ENCODE results near the gene CCDC78.
"Not testable (repeated sequence)": the region's sequence is repeated elsewhere in the genome, so short reads cannot be mapped to it uniquely, and the experiment has no call there.

CCDC78 gene

DNA sequence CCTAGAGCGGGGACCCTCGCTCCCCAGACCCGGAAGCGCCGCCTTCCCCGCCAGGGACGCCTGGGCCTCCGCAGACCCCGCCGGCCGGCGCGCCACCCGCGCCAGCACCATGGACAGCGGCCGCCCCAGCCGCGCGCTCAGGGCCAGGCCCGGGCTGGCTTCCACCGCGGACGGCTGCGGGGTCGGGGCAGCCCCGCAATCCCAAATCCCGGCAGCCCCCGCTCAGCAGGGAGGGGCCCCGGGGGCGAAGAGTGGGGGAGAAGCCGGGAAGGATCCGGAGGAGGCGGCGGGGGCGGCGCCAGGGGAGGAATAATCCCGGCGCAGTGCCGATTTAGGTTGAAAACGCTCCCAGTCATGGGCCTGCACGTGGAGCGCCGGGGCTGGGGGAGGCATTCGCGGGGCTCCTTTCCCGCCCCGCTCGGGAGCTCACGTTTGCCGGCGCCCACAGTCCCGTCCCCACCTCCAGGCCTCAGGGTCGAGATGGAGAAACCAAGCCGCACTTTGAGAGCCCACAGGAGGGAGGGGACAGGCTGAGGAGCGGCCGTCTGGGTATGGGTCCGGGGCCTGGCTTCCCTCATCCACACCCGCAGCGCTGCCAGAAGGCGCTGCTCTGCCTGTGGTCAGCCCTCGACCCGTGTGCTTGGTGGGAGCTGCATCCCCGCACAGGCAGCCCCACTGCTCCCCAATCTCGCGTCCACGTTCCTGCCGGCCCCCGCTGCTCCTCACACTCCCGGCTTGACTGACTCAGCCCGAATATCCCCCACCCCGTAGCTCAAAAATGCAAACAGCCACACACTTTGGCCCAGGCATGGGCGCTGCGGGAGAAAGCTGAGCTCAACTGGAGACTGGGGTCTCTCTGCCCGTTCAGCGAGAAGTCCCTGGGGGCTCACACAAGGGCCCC is 25.3 kb downstream of the CCDC78 start:
- in situ Hi-C loops (cut with MboI; ENCODE audit: low sequenced_read_pairs) = loop anchor here (25.0 kb wide), 1 partner anchor 361 kb away; the partner anchor contains the start of gene SSTR5

DNA sequence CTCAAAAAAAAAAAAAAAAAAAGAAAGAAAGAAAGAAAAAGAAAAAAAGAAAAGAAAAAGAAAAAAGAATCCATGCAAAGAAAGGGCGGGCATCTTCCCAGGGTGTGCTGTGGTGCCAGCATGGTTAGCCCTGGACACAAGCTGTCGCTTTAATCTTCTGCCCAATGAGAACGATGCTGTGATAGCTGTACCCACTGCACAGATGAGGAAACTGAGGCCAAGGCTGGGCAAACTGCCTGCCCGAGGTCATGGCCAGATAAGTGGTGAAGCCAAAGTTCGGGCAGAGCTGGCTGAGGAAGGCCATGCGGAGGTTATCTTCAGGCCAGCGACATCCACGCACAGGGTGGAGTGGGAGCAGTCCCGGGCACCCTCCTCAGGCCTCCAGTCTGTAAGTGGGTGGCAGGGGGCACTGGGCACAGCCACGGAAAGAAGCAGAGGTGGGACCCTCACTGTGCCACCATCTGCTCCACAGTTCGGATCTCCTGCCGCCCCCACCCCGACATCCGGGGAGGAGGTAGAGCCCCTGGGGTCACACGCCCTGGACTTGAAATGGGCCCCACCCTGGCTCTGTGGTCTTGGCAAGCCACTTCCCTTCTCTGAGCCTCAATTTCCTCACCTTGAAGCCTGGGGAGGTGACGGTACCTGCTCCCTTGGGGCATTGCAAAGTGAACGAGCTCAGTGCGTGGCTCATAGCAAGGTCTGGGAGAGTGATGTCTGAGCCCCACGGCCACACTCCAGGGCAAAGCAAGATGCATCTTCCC is 27.2 kb downstream of the CCDC78 start:
- in situ Hi-C loops (cut with MboI; ENCODE audit: low sequenced_read_pairs) = no loop called here

GRCh38 chr16:695355-696089 is 30.7 kb downstream of the CCDC78 start:
- in situ Hi-C loops (cut with MboI; ENCODE audit: low sequenced_read_pairs) = no loop called here

DNA sequence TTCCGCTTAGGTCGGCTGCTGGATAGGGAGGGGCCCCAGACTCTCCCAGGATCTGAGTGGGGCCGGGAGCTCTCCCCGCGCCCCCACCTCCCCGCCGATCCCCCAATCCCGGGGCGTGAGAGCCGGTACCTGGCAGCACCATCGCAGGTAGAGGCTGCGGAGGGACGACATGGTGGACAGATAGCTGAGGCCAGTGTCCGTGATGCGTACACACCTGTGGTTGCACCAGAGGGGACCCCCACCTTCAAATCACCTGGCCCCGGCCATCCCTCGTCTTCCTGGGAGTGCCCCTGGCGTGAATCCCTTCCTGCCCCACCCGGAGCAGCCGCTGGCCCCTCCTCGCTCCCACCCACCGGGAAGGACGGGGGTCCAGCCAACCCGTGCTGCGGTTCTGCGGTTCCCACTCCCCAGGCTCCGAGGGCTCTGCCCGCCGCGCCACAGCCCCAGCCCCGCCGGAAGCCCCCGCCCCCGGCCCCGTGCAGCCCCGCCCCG is 31.3 kb downstream of the CCDC78 start:
- in situ Hi-C loops (cut with MboI; ENCODE audit: low sequenced_read_pairs) = no loop called here

DNA sequence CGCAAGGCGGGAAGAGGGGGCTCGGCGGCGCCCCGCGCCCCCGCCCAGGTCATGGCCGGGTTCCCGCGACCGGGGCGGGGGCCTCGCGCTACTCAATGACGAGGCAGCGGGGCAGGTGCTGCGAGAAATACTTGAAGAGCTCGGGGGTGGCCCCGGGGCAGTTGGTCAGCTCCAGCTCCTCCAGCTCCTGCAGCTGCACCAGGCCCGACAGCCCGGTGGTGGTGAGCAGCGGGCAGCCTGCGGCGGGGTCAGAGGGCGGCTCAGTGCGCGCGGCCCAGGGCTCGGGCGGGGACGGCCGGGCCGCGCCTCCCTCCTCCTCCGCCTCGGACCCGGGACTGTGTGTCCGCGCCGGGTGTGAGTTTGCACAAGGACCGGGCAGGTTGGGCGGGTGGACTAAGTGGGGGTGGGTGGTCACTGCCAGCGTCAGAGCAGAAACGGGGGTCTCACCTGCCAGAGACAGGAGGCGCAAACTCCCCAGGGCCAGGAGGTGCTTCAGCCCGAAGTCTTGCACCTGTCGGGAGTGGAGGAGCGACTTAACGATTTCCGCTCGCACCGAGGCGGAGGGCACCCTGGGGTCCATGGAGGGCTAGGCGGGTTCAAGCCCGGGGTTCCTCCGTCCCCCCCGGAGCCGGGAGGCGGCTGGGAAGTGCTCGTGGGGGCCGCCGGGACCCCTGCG is 31.9 kb downstream of the CCDC78 start:
- in situ Hi-C loops (cut with MboI; ENCODE audit: low sequenced_read_pairs) = no loop called here

DNA sequence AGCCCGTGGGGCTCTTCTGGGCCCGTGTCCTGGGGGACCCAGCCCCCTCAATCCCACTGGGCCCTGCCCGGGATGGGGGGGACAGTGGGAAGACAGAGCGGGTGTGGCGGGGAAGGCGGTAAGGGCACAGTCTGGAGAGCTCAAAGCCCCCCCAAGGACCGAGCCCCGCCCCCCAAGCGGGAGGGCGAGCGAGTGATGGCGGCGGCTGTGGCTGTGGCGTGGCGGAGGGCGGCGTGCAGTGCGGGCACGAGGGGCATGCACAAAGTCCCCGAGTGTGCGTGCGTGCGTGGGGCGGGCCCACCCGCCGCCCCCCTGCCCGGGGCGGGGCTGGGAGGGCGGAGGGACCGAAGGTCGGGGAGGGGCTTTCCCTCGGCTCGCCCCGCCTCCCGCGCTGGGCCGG is 32.5 kb downstream of the CCDC78 start:
- in situ Hi-C loops (cut with MboI; ENCODE audit: low sequenced_read_pairs) = no loop called here

DNA sequence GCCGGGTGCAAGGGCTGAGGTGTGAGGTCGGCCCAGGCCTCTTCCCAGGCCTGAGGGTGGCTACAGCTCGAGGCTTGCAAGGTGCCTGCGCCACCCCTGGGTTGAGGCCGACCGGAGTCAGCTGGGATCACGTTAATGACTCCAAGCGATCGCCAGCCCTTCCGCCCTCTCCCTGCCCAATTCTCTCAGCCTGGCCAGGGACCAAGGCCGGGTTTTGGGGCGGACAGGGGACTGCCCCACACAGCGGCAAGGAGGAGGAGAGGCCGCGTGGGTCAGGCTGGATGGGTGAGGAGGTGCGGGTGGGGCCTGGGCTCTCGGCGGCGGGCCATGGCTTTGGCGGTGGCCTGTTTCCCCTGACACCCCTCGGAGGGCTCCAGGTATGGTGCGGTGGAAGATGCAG is 32.9 kb downstream of the CCDC78 start:
- in situ Hi-C loops (cut with MboI; ENCODE audit: low sequenced_read_pairs) = no loop called here

DNA sequence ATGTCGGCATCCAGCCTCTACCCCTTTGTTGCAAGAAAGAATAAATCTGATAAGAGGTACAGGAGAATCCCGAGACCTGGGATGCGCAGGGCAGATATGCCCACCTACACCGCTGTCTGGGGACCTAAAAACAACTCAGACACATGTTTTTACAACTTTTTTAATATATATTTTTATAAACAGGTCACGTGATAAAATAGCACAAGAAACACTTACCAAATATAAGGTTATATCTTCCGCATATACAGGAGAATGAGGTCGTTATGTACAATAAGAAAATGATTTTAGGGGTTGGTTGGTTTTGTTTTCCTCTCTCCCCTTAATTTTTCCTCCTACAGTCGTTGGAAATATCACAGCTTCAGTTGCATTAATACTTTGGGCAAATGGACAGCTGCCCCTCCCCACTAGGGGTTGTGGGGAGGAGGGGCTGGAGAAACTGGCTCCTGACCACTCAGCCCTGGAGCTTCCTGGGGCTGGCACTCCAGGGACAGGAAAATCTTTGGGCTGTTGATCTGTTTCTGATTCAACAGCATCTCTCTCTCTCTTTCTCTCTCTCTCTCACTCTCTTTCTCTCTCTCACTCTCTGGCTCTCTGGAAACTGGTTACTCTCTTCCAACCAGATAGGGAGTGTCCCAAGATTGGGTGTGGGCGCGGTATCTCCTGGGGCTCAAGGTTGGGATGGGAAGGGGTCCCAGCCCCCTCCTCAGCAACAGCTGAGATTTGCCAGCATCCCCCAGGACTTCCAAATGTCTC is 33.7 kb downstream of the CCDC78 start:
- in situ Hi-C loops (cut with MboI; ENCODE audit: low sequenced_read_pairs) = no loop called here

DNA sequence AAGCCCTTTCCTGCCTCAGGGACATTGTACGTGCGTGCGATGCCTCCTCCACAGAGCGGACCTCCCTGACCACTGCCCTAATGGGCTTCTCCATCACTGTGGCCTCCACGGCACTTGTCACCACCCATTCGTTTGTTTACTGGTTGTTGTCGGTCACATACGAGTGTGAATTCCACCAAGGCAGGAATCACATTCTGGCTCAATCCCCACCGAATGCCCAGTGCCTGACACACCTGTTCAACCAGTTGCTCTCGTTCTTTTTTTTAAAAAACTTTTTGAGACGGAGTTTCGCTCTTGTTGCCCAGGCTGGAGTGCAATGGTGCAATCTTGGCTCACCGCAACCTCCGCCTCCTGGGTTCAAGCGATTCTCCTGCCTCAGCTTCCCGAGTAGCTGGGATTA is 35.0 kb downstream of the CCDC78 start:
- in situ Hi-C loops (cut with MboI; ENCODE audit: low sequenced_read_pairs) = not testable (repeated sequence)

GRCh38 chr16:689175-689897 is 36.9 kb downstream of the CCDC78 start:
- in situ Hi-C loops (cut with MboI; ENCODE audit: low sequenced_read_pairs) = no loop called here

DNA sequence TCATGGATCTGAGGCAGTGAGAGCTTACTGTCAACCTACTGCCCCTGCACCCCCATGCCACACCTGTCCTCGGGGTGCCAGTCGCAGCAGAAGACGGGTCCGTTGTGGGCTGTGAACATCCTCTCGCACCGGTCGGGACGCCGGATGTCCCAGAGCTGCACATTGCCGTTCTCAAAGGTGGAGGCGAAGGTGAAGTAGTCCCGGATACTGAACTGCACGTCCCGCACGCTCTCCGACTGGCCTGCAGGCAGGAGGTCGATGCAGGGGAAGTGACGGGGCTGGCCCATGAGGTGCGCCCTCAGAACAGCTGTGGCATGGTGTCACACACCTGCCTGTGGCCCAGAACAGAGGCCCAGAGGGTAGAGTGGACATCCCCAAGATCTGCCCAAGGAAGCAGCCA is 38.7 kb downstream of the CCDC78 start:
- in situ Hi-C loops (cut with MboI; ENCODE audit: low sequenced_read_pairs) = no loop called here

GRCh38 chr16:686459-687260 is 39.6 kb downstream of the CCDC78 start:
- in situ Hi-C loops (cut with MboI; ENCODE audit: low sequenced_read_pairs) = no loop called here

DNA sequence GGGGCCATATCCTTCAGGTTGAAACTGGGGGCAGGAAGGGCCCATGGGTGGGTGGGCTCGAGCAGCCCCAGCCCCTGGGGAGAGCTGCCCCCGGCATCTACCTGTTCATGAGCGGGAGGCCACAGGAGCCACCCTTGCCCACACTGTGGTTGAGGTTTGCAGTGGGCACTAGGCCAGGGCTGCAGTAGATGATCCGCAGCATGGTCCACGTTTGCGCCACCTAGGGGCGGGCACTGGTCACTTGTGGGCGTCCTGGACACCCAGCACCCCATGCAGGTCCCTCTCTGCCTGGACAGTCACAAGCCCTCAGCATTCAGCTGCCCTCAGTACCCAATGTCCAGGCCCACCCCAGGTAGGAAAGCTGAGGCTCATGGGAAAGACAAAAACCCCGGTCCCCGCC is 40.3 kb downstream of the CCDC78 start:
- in situ Hi-C loops (cut with MboI; ENCODE audit: low sequenced_read_pairs) = no loop called here

- in situ Hi-C loops (cut with MboI; ENCODE audit: low sequenced_read_pairs) = no loop called here
Measured at GRCh38 chr16:684961-685696, 41.1 kb downstream of the CCDC78 start.

DNA sequence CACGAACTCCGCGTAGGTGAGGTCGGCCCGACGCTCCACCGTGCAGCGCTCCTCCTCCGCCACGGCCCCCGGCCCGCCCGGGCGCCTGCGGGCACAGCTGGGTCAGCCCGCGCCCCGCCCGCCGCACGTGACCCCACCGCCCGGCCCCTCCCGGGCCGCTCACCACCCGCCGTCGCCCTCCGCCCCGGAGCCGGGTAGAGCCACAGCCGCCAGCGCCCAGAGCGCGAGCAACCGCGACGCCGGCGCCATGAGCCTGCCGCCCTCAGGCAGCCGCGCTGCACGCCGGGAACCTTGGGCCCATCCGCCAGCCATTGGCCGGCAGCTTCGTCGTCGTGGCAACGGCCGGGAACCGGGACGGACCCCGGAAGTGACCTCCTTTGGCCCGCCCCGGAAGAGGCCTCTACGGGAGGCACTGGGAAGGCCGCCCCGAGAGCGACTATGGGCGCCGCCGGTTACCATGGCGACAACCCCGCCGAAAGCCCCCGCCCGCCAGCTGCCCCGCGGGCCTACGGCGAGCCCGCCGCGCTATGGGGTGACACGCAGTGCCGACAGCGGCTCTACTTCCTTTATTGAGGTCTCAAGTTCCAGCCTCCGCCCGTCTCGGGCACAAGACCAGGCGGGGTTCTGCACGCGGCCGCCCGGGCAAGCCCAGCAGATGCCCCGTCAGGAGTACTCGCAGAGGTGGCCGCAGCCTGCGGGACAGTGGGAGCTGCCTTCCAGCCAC is 42.0 kb downstream of the CCDC78 start, which contains the start of gene JMJD8:
JMJD8 (minus strand) TSS at position 264 of the 724 bp plus-strand sequence; CDS start at position 249, 15 bp downstream.
- in situ Hi-C loops (cut with MboI; ENCODE audit: low sequenced_read_pairs) = no loop called here

DNA sequence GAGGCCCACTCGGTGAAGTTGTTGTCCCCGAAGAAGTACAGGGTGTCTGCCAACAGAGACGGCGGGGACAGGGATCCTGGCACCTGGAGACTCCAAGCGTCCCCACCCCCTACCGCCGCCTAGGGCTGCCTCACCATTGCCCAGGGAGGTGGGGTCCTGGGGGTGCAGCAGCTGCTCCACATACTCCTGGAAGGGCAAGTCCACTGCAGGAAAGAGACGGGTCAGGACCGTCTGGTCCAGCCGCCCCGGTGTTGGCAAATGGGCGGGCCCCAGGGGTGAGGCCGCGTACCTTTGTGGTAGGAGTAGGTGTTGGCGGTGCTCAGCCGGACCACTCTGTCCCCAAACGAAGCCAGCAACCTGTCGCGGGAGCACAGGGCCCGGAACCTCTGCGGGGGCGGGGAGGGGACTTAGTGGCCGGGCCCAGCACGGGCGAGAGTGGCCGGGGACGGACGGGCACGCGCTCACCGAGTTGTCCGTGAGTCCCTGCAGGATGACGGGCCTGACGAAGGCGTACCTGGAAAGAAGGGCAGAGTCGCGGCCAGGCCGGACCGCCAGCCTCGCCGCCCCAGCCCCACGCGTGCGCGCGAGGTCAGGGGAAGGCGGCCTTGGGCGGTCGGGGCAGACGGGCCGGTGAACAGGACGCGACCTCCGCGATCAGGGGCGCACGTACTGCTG is 42.7 kb downstream of the CCDC78 start:
- in situ Hi-C loops (cut with MboI; ENCODE audit: low sequenced_read_pairs) = no loop called here
